Transverse colon (tissue), 4 donors: ENCODE measurements around the gene RBM38. TPM values are rescaled to one million over a fixed set of nuclear protein-coding genes. Genes with fewer than 3 reads are reported as not detected.

Source experiments
- DNase-seq: peaks from one replicate; pipeline ENCODE4 v3.0.0-alpha.2; 2019
- H3K27ac ChIP-seq, 4 donors: fragments of 200-600 bp; sonication (generic); 2 replicates each; pipeline ENCODE4 v1.5.1; 2016 to 2018; ENCODE audit warnings: inconsistent platforms in 4 of 4
- H3K27me3 ChIP-seq: fragments of 200-600 bp; sonication (generic); 2 replicates; pipeline ENCODE4 v1.5.1; 2017; ENCODE audit warnings: inconsistent platforms
- H3K36me3 ChIP-seq, 4 donors: fragments of 200-600 bp; sonication (generic); 2 replicates each; pipeline ENCODE4 v1.5.1; 2017 to 2019; ENCODE audit warnings: inconsistent platforms in 4 of 4
- H3K4me1 ChIP-seq, 4 donors: fragments of 200-600 bp; sonication (generic); 2 replicates each; pipeline ENCODE4 v1.5.1; 2017 to 2020; ENCODE audit warnings: inconsistent platforms in 4 of 4
- H3K4me3 ChIP-seq, 4 donors: fragments of 200-600 bp; sonication (generic); 1 replicate in 1 of 4; 2 replicates in 3 of 4; pipeline versions ENCODE4 v1.5.1 to v1.6.1; 2017 to 2019; ENCODE audit warnings: inconsistent platforms in 4 of 4
- H3K9me3 ChIP-seq, 2 donors: fragments of 200-600 bp; sonication (generic); 2 replicates each; pipeline ENCODE4 v1.5.1; 2017 to 2019; ENCODE audit warnings: inconsistent platforms in 2 of 2
- CTCF ChIP-seq, 5 experiments: fragments of 200-600 bp in 3 of 5; fragments of 450-650 bp in 2 of 5; sonication (generic) in 3 of 5; IDR thresholded peaks; 1 replicate in 2 of 5; 2 replicates in 3 of 5; pipeline ENCODE4 v1.5.1; 2016 to 2017; ENCODE audit warnings: antibody characterized with exemption in 5 of 5, inconsistent platforms in 3 of 5, mild to moderate bottlenecking in 2 of 5, moderate library complexity in 1 of 5
- EP300 ChIP-seq: sonication (generic); formaldehyde crosslinking; IDR thresholded peaks from one replicate; pipeline ENCODE4 v1.6.1; 2017; ENCODE audit warnings: antibody characterized with exemption, low read depth
- POLR2A ChIP-seq: fragments of 450-650 bp; IDR thresholded peaks from one replicate; pipeline ENCODE4 v1.6.1; 2016; ENCODE audit warnings: antibody characterized with exemption, mild to moderate bottlenecking, moderate library complexity
- POLR2AphosphoS5 ChIP-seq, 3 donors: sonication (generic); formaldehyde crosslinking; IDR thresholded peaks; one replicate each; pipeline ENCODE4 v1.6.1; 2016; ENCODE audit warnings: antibody characterized with exemption in 3 of 3
- WGBS, 2 donors: methylation state at CpG; one replicate each; pipeline ENCODE4 v1.1.5; 2018; ENCODE audit warnings: low coverage in 1 of 2; 5-methylcytosine and 5-hydroxymethylcytosine counted together
- in situ Hi-C, 4 donors: fragments of 200-750 bp; cut with MboI; loops; one replicate each; pipeline versions ENCODE4 v1.15.0 to v1.15.1; 2017; ENCODE audit warnings: low sequenced_read_pairs in 3 of 4, low pct_ligation_motif_present in 1 of 4, low pct_unique_long_range_greater_than_20kb in 1 of 4
- intact Hi-C: fragments of 100-400 bp; cut with DNase I; formaldehyde crosslinking; loops from one replicate; pipeline ENCODE4 v1.15.1; 2023; ENCODE audit warnings: low total_unique reads
- total RNA-seq, 4 donors: library from RNA; depleted of rRNA; stranded (reverse); fragments of >200 nt; gene quantifications; one replicate each; pipeline ENCODE4 v1.1.0, GENCODE V29; 2016

Gene RBM38
- 10 to 100 TPM; 26.5 to 37.4 (median 30.4) TPM for total RNA-seq

- peak; percentile 79 for DNase-seq
- 38% methylated on average over 63 of the region's 78 CpGs; no CpG with 5 or more reads in 1 of the 2 donors for WGBS, 2 donors
- H3K27ac ChIP-seq: peak within 1 kb of the TSS; percentile 92 to 95 (median 93)
- no peaks in the 10 kb centered on the region for H3K36me3 ChIP-seq
- no peaks in the 10 kb centered on the region for H3K27me3 ChIP-seq
- H3K4me1 ChIP-seq: peaks cover 23 to 63% (median 42%) of the 10 kb centered on the region in 4 donors
- no peaks in the 10 kb centered on the region for H3K9me3 ChIP-seq
- peak within 1 kb of the TSS; percentile 82 to 88 (median 87) for H3K4me3 ChIP-seq
- no peak for TF ChIP-seq POLR2A
- in situ Hi-C loops: loop anchor here in 2 of 4 donors (25.0 kb wide), 3 partner anchors 196 to 821 kb away; partner anchors contain the start of gene ZBP1 (in 1 of the 2)
- intact Hi-C loops: no loop called here
These were observed at the start of gene RBM38 for GRCh38 chr20:57390604-57391438. Gene RBM38 (plus strand): TSS chr20:57391396. CDS start chr20:57391582, 186 bp downstream.

- Histone ChIP-seq H3K4me1 (no peaks in the 10 kb centered on the region), H3K27ac (no peak overlapping the region), H3K27me3 (no peaks in the 10 kb centered on the region), H3K36me3 (no peaks in the 10 kb centered on the region), H3K4me3 (no peak overlapping the region), H3K9me3 (no peaks in the 10 kb centered on the region)
- in situ Hi-C loops (loop anchor here in 3 of 4 donors (5.0 to 25.0 kb wide), 3 partner anchors 254 to 779 kb away; no protein-coding TSS in a partner anchor), intact Hi-C loops (loop anchor here (10.0 kb wide), 1 partner anchor 787 kb away; no protein-coding TSS in a partner anchor)
- TF ChIP-seq EP300 (no peak), CTCF (IDR thresholded peaks at IDR 0.05) (no peak), POLR2AphosphoS5 (IDR thresholded peaks at IDR 0.05) (no peak), POLR2A (no peak)
- WGBS, 2 donors: 74 to 89% methylated on average over 2 of the region's 2 CpGs
- no peak for DNase-seq
These were observed 49.5 kb upstream of the RBM38 start for GRCh38 chr20:57341663-57342062.

GRCh38 chr20:57342829-57343228 lies 48.4 kb upstream of the RBM38 start:
- TF ChIP-seq EP300: no peak
- no peak for TF ChIP-seq POLR2A
- TF ChIP-seq POLR2AphosphoS5 (IDR thresholded peaks at IDR 0.05): no peak
- TF ChIP-seq CTCF (IDR thresholded peaks at IDR 0.05): no peak
- Histone ChIP-seq H3K4me3 (no peak overlapping the region), H3K9me3 (no peaks in the 10 kb centered on the region), H3K36me3 (no peaks in the 10 kb centered on the region), H3K27me3 (no peaks in the 10 kb centered on the region), H3K27ac (no peak overlapping the region), H3K4me1 (no peaks in the 10 kb centered on the region)
- in situ Hi-C loops: loop anchor here in 3 of 4 donors (5.0 to 25.0 kb wide), 3 partner anchors 256 to 781 kb away; no protein-coding TSS in a partner anchor
- 43% methylated on average over 2 of the region's 2 CpGs; no CpG with 5 or more reads in 1 of the 2 donors for WGBS, 2 donors
- no peak for DNase-seq
- intact Hi-C loops: loop anchor here (10.0 kb wide), 1 partner anchor 788 kb away; no protein-coding TSS in a partner anchor

- TF ChIP-seq POLR2A (no peak), POLR2AphosphoS5 (IDR thresholded peaks at IDR 0.05) (no peak), CTCF (IDR thresholded peaks at IDR 0.05) (peak; percentile 68 to 77 (median 74))
- intact Hi-C loops: loop anchor here (10.0 kb wide), 1 partner anchor 792 kb away; no protein-coding TSS in a partner anchor
These were observed 44.7 kb upstream of the RBM38 start for GRCh38 chr20:57346477-57346876.

More at GRCh38 chr20:57346477-57346876, 44.7 kb upstream of the RBM38 start:
- no peaks in the 10 kb centered on the region for H3K9me3 ChIP-seq
- 0 to 1% methylated on average over 4 of the region's 4 CpGs for WGBS, 2 donors
- no peak overlapping the region for H3K4me3 ChIP-seq
- in situ Hi-C loops: loop anchor here in 3 of 4 donors (5.0 to 25.0 kb wide), 3 partner anchors 259 to 784 kb away; no protein-coding TSS in a partner anchor
- no peaks in the 10 kb centered on the region for H3K36me3 ChIP-seq
- no peaks in the 10 kb centered on the region for H3K27me3 ChIP-seq
- DNase-seq: peak; percentile 77
- H3K27ac ChIP-seq: no peak overlapping the region
- no peaks in the 10 kb centered on the region for H3K4me1 ChIP-seq
